Esophagus muscularis mucosa (tissue), 4 donors: Measurements from ENCODE around the gene GNB5. TPM values are rescaled to one million over a fixed set of nuclear protein-coding genes. Genes with fewer than 3 reads are reported as not detected.

Experiments
- DNase-seq: peaks from one replicate; pipeline ENCODE4 v3.0.0-alpha.2; 2017; ENCODE audit errors: extremely low spot score
- H3K27ac ChIP-seq, 4 donors: fragments of 200-600 bp; sonication (generic); replicated peaks in 1 of 4; 1 replicate in 3 of 4; 2 replicates in 1 of 4; pipeline ENCODE4 v1.5.1; 2016 to 2019; ENCODE audit warnings: mild to moderate bottlenecking in 1 of 4
- H3K27me3 ChIP-seq, 4 donors: fragments of 200-600 bp; sonication (generic); one replicate each; pipeline versions ENCODE4 v1.5.1 to v1.6.0; 2016 to 2019
- H3K36me3 ChIP-seq, 4 donors: fragments of 200-600 bp; sonication (generic); one replicate each; pipeline ENCODE4 v1.5.1; 2016 to 2019
- H3K4me1 ChIP-seq, 4 donors: fragments of 200-600 bp; sonication (generic); one replicate each; pipeline ENCODE4 v1.5.1; 2016 to 2019
- H3K4me3 ChIP-seq, 4 donors: fragments of 200-600 bp; sonication (generic); 1 replicate in 2 of 4; 2 replicates in 2 of 4; pipeline ENCODE4 v1.5.1; 2016 to 2019; ENCODE audit warnings: mild to moderate bottlenecking in 4 of 4, moderate library complexity in 1 of 4
- H3K9me3 ChIP-seq, 4 donors: fragments of 200-600 bp; sonication (generic); 1 replicate in 3 of 4; 2 replicates in 1 of 4; pipeline ENCODE4 v1.5.1; 2016 to 2019
- CTCF ChIP-seq, 3 experiments: fragments of 200-600 bp in 2 of 3; fragments of 450-650 bp in 1 of 3; sonication (generic) in 2 of 3; IDR thresholded peaks; one replicate each; pipeline ENCODE4 v1.5.1; 2017 to 2019; ENCODE audit warnings: antibody characterized with exemption in 3 of 3, mild to moderate bottlenecking in 2 of 3, moderate library complexity in 1 of 3
- EP300 ChIP-seq: sonication (generic); formaldehyde crosslinking; IDR thresholded peaks from one replicate; pipeline ENCODE4 v1.6.1; 2017; ENCODE audit warnings: antibody characterized with exemption
- POLR2A ChIP-seq: fragments of 450-650 bp; IDR thresholded peaks from one replicate; pipeline ENCODE4 v1.6.1; 2017; ENCODE audit warnings: antibody characterized with exemption, moderate library complexity, mild to moderate bottlenecking, low read depth
- POLR2AphosphoS5 ChIP-seq, 2 donors: sonication (generic); formaldehyde crosslinking; IDR thresholded peaks; one replicate each; pipeline ENCODE4 v1.6.1; 2017; ENCODE audit warnings: antibody characterized with exemption in 2 of 2
- WGBS: methylation state at CpG from one replicate; pipeline ENCODE4 v1.1.5; 2018; 5-methylcytosine and 5-hydroxymethylcytosine counted together
- intact Hi-C: fragments of 100-400 bp; cut with DNase I; formaldehyde crosslinking; loops from one replicate; pipeline ENCODE4 v1.15.1; 2023
- total RNA-seq, 4 donors: library from RNA; depleted of rRNA; stranded (reverse); fragments of >200 nt; gene quantifications; one replicate each; pipeline versions ENCODE4 v1.1.0 to v1.2.1, GENCODE V29; 2016

Gene GNB5
- total RNA-seq, 4 donors from 2014 or later, result 26.7 to 50.1 (median 36.2) TPM

- H3K27me3 ChIP-seq, result no peaks in the 10 kb centered on the region
- DNase-seq, result no peak
- H3K9me3 ChIP-seq, result no peaks in the 10 kb centered on the region
- intact Hi-C loops, result no loop called here
- H3K36me3 ChIP-seq, result peaks cover 0 to 39% (median 5%) of the 10 kb centered on the region in 4 donors
- 86% methylated on average over 7 of the region's 7 CpGs for WGBS
- TF ChIP-seq POLR2AphosphoS5 (IDR thresholded peaks at IDR 0.05), result no peak
- TF ChIP-seq CTCF (IDR thresholded peaks at IDR 0.05), result no peak
- no peak for TF ChIP-seq EP300
- TF ChIP-seq POLR2A, result no peak
- no peak overlapping the region for H3K4me3 ChIP-seq
- H3K27ac ChIP-seq, result no peak overlapping the region
- no peaks in the 10 kb centered on the region for H3K4me1 ChIP-seq
These were observed 29.9 kb upstream of the GNB5 start for GRCh38 chr15:52220937-52221660.

- TF ChIP-seq CTCF (IDR thresholded peaks at IDR 0.05) (no peak), POLR2A (no peak), POLR2AphosphoS5 (IDR thresholded peaks at IDR 0.05) (no peak), EP300 (no peak)
- intact Hi-C loops, result no loop called here
- peaks cover 0 to 39% (median 5%) of the 10 kb centered on the region in 4 donors for H3K36me3 ChIP-seq
- no peak overlapping the region for H3K4me3 ChIP-seq
- DNase-seq, result no peak
- H3K4me1 ChIP-seq, result no peaks in the 10 kb centered on the region
- 90% methylated on average over 6 of the region's 6 CpGs for WGBS
- H3K27me3 ChIP-seq, result no peaks in the 10 kb centered on the region
- H3K27ac ChIP-seq, result no peak overlapping the region
- no peaks in the 10 kb centered on the region for H3K9me3 ChIP-seq
These were observed 29.1 kb upstream of the GNB5 start for GRCh38 chr15:52220251-52220650.

- Histone ChIP-seq H3K36me3 (peaks cover 0 to 26% (median 5%) of the 10 kb centered on the region in 4 donors), H3K27me3 (no peaks in the 10 kb centered on the region), H3K4me3 (no peak overlapping the region), H3K9me3 (no peaks in the 10 kb centered on the region), H3K27ac (no peak overlapping the region), H3K4me1 (no peaks in the 10 kb centered on the region)
- WGBS, result 92% methylated on average over 4 of the region's 4 CpGs
- TF ChIP-seq EP300 (no peak), POLR2AphosphoS5 (IDR thresholded peaks at IDR 0.05) (no peak), CTCF (IDR thresholded peaks at IDR 0.05) (no peak), POLR2A (no peak)
- intact Hi-C loops, result no loop called here
- DNase-seq, result peak; percentile 53
These were observed 27.6 kb upstream of the GNB5 start for GRCh38 chr15:52218816-52219215.

GRCh38 chr15:52218371-52218770 is 27.2 kb upstream of the GNB5 start:
- TF ChIP-seq POLR2A, result no peak
- no peak for TF ChIP-seq POLR2AphosphoS5 (IDR thresholded peaks at IDR 0.05)
- TF ChIP-seq EP300, result no peak
- no peak for TF ChIP-seq CTCF (IDR thresholded peaks at IDR 0.05)
- DNase-seq, result no peak
- H3K27ac ChIP-seq, result no peak overlapping the region
- no peaks in the 10 kb centered on the region for H3K9me3 ChIP-seq
- H3K4me3 ChIP-seq, result no peak overlapping the region
- intact Hi-C loops, result no loop called here
- 92% methylated on average over 3 of the region's 3 CpGs for WGBS
- H3K4me1 ChIP-seq, result no peaks in the 10 kb centered on the region
- H3K27me3 ChIP-seq, result no peaks in the 10 kb centered on the region
- peaks cover 0 to 24% (median 3%) of the 10 kb centered on the region in 4 donors for H3K36me3 ChIP-seq

GRCh38 chr15:52217186-52217585 is 26.0 kb upstream of the GNB5 start:
- Histone ChIP-seq H3K9me3 (no peaks in the 10 kb centered on the region), H3K27me3 (no peaks in the 10 kb centered on the region), H3K4me3 (no peak overlapping the region), H3K27ac (no peak overlapping the region), H3K4me1 (no peaks in the 10 kb centered on the region), H3K36me3 (peaks cover 0 to 32% (median 8%) of the 10 kb centered on the region in 4 donors)
- WGBS, result 84% methylated on average over 9 of the region's 10 CpGs
- DNase-seq, result no peak
- intact Hi-C loops, result no loop called here
- TF ChIP-seq POLR2AphosphoS5 (IDR thresholded peaks at IDR 0.05), result no peak
- no peak for TF ChIP-seq POLR2A
- TF ChIP-seq EP300, result no peak
- no peak for TF ChIP-seq CTCF (IDR thresholded peaks at IDR 0.05)
